ENCODE results near the gene TCL1A. TPM values are rescaled to one million over a fixed set of nuclear protein-coding genes. Genes with fewer than 3 reads are reported as not detected.

The TCL1A gene
- total RNA-seq, 1 experiment from 2014 or later: not detected

DNA sequence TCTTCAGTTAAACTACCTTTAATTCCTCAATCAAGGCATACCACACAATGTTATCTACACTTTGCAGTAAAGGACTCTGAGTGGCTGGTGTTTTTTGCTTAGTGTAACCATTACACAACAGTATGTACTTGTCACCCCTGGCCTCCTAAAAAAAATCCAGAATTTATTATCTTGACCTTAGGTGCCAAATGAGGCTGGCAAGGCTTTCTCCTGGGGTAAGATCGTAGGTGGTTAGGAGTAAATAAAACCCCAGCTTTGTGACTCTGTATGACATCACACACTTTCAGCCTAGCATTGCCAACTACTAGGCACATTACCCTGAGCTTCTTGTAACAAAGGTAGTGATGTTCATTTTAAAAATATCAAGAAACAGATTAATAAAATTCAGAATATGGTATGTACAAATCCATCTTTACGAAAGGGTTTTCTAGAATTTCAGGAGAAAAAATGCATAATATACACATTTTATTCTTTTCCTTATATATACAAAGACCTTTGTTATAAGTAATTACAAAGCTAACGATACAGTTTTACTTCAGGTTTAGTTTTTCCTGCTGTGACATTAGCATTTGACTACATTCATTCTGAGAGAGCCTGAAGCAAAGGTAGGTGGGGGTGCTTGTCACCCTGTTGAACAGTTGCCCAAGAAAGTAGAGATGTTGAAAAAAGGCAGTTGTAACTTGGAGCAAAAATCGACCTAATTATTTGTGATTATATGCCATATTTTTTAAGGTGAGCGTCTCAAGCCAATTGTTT lies 13.5 kb downstream of the TCL1A start:
- peaks cover 98% of the 10 kb centered on the region for H3K27me3 Mint-ChIP-seq (ENCODE audit: low read depth)
- peak overlapping the region; percentile 14 to 71; a peak in 4 of 5 replicates for H3K4me3 Mint-ChIP-seq
- Histone ChIP-seq H3K18ac (ENCODE audit: insufficient read length, low read depth, low read length) (no peak overlapping the region), H3T11ph (ENCODE audit: low read length) (no peak overlapping the region), H2AFZ (ENCODE audit: low read length) (no peak overlapping the region), H3K14ac (ENCODE audit: insufficient read depth, low read length) (no peak overlapping the region), H3K79me1 (ENCODE audit: insufficient read depth, low read depth, low read length, poor library complexity, severe bottlenecking) (no peaks in the 10 kb centered on the region), H3K23ac (ENCODE audit: insufficient read length, low read depth, low read length) (no peak overlapping the region), H3K9me3 (ENCODE audit: control insufficient read depth, low read depth, low read length) (no peaks in the 10 kb centered on the region), H3K9ac (ENCODE audit: extremely low read depth, insufficient read length, low read length) (no peak overlapping the region), H2BK20ac (ENCODE audit: low read depth, low read length, poor library complexity, severe bottlenecking) (no peak overlapping the region), H3K56ac (ENCODE audit: insufficient read length, low read depth, low read length) (no peak overlapping the region), H3K27me3 (ENCODE audit: insufficient read depth, low read length) (peaks cover 47% of the 10 kb centered on the region), H4K91ac (ENCODE audit: insufficient read length, low read depth, low read length) (no peak overlapping the region), H3K4me2 (ENCODE audit: insufficient read depth, insufficient read length, low read length) (no peak overlapping the region), H3K79me2 (ENCODE audit: insufficient read depth, low read length) (no peaks in the 10 kb centered on the region), H2AK5ac (ENCODE audit: insufficient read length, low read length) (no peak overlapping the region), H4K8ac (replicated peaks; ENCODE audit: insufficient read length, low read depth, low read length) (no peak overlapping the region), H3K4ac (ENCODE audit: low read depth, low read length) (no peak overlapping the region), H3K4me1 (ENCODE audit: insufficient read depth, low read length) (no peaks in the 10 kb centered on the region; the same call in 1 of the 2 replicates), H2BK12ac (ENCODE audit: insufficient read length, low read depth, low read length) (no peak overlapping the region), H2BK5ac (ENCODE audit: insufficient read length, low read length) (no peak overlapping the region), H2BK120ac (ENCODE audit: low read depth, low read length, poor library complexity, severe bottlenecking) (no peak overlapping the region), H2BK15ac (ENCODE audit: low read depth, low read length) (no peak overlapping the region), H4K20me1 (ENCODE audit: control insufficient read depth, insufficient read depth, insufficient read length) (no peaks in the 10 kb centered on the region), H4K5ac (ENCODE audit: insufficient read length, low read depth, low read length) (no peak overlapping the region), H3K23me2 (ENCODE audit: insufficient read length, low read depth, low read length, poor library complexity, severe bottlenecking) (no peaks in the 10 kb centered on the region), H3K27ac (ENCODE audit: insufficient read length, low read depth, low read length) (no peak overlapping the region)
- WGBS (ENCODE audit: extremely low coverage, insufficient read length, low lambda C conversion rate): no CpG with 5 or more reads among the region's 5 CpGs
- H3K9me3 Mint-ChIP-seq: peaks cover 0 to 3% of the 10 kb centered on the region in 2 experiments; a peak in 2 of 5 replicates
- no peak for DNase-seq
- peak overlapping the region in 1 of 3 experiments; percentile 4; a peak in 1 of 7 replicates for H3K27ac Mint-ChIP-seq
- peaks cover 45 to 47% of the 10 kb centered on the region in 2 experiments for H3K4me1 Mint-ChIP-seq
- TF ChIP-seq, protein P1, sequence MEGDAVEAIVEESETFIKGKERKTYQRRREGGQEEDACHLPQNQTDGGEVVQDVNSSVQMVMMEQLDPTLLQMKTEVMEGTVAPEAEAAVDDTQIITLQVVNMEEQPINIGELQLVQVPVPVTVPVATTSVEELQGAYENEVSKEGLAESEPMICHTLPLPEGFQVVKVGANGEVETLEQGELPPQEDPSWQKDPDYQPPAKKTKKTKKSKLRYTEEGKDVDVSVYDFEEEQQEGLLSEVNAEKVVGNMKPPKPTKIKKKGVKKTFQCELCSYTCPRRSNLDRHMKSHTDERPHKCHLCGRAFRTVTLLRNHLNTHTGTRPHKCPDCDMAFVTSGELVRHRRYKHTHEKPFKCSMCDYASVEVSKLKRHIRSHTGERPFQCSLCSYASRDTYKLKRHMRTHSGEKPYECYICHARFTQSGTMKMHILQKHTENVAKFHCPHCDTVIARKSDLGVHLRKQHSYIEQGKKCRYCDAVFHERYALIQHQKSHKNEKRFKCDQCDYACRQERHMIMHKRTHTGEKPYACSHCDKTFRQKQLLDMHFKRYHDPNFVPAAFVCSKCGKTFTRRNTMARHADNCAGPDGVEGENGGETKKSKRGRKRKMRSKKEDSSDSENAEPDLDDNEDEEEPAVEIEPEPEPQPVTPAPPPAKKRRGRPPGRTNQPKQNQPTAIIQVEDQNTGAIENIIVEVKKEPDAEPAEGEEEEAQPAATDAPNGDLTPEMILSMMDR (conservative IDR thresholded peaks at IDR 0.05): no peak
- H3K36me3 Mint-ChIP-seq (ENCODE audit: insufficient read depth in 1 of 3, low read depth in 3 of 3): 0 out of 7 replicates have a peak, but pooled peaks cover 0 to 3% (median 0%) of the 10 kb centered on the region in 3 experiments

All from H9 (cell line).